ENCODE measurements around the gene BBLN. TPM values are rescaled to one million over a fixed set of nuclear protein-coding genes. Genes with fewer than 3 reads are reported as not detected.

Gene BBLN
- total RNA-seq, 4 donors from 2014 or later, result 202 to 310 (median 243) TPM

DNA sequence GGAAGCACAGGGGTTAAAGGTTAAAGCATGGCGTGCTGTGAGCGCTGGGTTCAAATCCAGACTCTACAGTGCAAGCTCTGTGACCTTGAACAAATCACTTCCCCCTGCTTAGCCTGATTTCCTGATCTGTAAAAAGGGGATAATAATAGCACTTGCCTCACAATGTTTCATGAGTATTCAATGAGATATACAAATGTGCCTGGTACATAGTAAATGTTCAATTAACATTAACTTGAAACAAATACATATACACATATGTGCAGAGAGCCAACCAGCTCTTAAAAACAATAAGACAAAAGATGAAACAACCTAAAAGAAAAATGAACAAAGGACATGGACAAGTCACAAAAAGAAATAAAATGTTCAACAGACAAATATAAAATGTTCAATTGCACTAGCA lies 27.3 kb downstream of the BBLN start:
- H3K27me3 ChIP-seq, result no peaks in the 10 kb centered on the region
- DNase-seq (ENCODE audit: low spot score in 2 of 2), result no peak
- H3K4me3 ChIP-seq, result no peak overlapping the region
- TF ChIP-seq POLR2A (IDR thresholded peaks at IDR 0.05) (no peak), EP300 (IDR thresholded peaks at IDR 0.05) (no peak)
- TF ChIP-seq, protein P1, sequence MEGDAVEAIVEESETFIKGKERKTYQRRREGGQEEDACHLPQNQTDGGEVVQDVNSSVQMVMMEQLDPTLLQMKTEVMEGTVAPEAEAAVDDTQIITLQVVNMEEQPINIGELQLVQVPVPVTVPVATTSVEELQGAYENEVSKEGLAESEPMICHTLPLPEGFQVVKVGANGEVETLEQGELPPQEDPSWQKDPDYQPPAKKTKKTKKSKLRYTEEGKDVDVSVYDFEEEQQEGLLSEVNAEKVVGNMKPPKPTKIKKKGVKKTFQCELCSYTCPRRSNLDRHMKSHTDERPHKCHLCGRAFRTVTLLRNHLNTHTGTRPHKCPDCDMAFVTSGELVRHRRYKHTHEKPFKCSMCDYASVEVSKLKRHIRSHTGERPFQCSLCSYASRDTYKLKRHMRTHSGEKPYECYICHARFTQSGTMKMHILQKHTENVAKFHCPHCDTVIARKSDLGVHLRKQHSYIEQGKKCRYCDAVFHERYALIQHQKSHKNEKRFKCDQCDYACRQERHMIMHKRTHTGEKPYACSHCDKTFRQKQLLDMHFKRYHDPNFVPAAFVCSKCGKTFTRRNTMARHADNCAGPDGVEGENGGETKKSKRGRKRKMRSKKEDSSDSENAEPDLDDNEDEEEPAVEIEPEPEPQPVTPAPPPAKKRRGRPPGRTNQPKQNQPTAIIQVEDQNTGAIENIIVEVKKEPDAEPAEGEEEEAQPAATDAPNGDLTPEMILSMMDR (IDR thresholded peaks at IDR 0.05), result no peak
- H3K9me3 ChIP-seq, result no peaks in the 10 kb centered on the region
- peaks cover 0 to 23% (median 11%) of the 10 kb centered on the region in 4 donors for H3K4me1 ChIP-seq
- WGBS, 2 donors, result 82 to 98% methylated on average over 2 of the region's 2 CpGs
- no peak overlapping the region for H3K27ac ChIP-seq
- peaks cover 0 to 77% (median 15%) of the 10 kb centered on the region in 3 donors for H3K36me3 ChIP-seq

DNA sequence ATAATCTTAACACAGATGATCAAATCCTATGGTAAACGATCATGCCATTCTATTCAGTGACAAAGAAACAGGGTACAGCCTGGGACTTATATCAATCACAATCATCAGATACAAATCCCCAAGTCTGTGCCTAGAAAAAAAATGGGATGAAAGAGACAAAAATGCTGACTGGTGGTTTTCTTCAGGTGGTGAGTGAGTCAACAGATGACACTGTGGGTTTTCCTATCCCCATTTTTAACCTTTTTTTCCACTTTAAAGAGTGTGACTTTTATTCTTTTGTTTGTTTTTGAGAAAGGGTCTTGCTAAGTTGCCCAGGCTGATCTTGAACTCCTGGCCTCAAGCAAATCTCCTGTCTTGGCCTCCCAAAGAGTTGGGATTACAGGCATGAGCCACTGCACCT lies 28.1 kb downstream of the BBLN start:
- no peak for DNase-seq (ENCODE audit: low spot score in 2 of 2)
- Histone ChIP-seq H3K9me3 (no peaks in the 10 kb centered on the region), H3K27ac (no peak overlapping the region), H3K36me3 (peaks cover 0 to 69% (median 9%) of the 10 kb centered on the region in 3 donors), H3K4me1 (peaks cover 0 to 32% (median 13%) of the 10 kb centered on the region in 4 donors), H3K4me3 (no peak overlapping the region), H3K27me3 (no peaks in the 10 kb centered on the region)
- WGBS, 2 donors, result 57 to 81% methylated on average over 1 of the region's 1 CpG
- TF ChIP-seq POLR2A (IDR thresholded peaks at IDR 0.05) (no peak), EP300 (IDR thresholded peaks at IDR 0.05) (no peak)
- TF ChIP-seq, protein P1 (IDR thresholded peaks at IDR 0.05), result no peak

DNA sequence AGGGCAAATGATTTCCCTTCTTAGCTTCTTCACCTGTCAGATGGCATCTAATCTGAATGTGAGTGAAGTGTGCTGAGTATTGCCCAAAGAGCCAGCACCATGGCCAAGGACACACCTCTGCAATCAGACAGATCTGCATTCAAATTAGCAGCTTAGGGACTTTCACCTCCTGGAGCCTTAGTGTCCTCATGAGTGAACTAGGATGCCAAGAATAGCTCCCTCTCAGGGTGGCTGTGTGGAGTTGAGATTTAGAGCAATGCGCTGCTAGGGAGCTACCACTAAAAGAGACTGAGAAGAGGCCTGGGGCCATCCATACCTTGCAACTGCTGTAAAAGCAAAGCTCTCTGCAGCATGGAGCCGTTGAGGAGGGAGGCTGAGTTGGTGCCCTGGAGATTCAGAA lies 29.9 kb downstream of the BBLN start:
- no peak for DNase-seq (ENCODE audit: low spot score in 2 of 2)
- WGBS, 2 donors, result 75 to 77% methylated on average over 2 of the region's 2 CpGs
- Histone ChIP-seq H3K27me3 (no peaks in the 10 kb centered on the region), H3K4me3 (peak overlapping the region in 1 of 4 donors; percentile 86), H3K4me1 (peaks cover 0 to 33% (median 13%) of the 10 kb centered on the region in 4 donors), H3K9me3 (no peaks in the 10 kb centered on the region), H3K36me3 (peaks cover 0 to 51% (median 7%) of the 10 kb centered on the region in 3 donors), H3K27ac (no peak overlapping the region)
- no peak for TF ChIP-seq EP300 (IDR thresholded peaks at IDR 0.05)
- no peak for TF ChIP-seq POLR2A (IDR thresholded peaks at IDR 0.05)
- TF ChIP-seq, protein P1 (IDR thresholded peaks at IDR 0.05), result no peak

DNA sequence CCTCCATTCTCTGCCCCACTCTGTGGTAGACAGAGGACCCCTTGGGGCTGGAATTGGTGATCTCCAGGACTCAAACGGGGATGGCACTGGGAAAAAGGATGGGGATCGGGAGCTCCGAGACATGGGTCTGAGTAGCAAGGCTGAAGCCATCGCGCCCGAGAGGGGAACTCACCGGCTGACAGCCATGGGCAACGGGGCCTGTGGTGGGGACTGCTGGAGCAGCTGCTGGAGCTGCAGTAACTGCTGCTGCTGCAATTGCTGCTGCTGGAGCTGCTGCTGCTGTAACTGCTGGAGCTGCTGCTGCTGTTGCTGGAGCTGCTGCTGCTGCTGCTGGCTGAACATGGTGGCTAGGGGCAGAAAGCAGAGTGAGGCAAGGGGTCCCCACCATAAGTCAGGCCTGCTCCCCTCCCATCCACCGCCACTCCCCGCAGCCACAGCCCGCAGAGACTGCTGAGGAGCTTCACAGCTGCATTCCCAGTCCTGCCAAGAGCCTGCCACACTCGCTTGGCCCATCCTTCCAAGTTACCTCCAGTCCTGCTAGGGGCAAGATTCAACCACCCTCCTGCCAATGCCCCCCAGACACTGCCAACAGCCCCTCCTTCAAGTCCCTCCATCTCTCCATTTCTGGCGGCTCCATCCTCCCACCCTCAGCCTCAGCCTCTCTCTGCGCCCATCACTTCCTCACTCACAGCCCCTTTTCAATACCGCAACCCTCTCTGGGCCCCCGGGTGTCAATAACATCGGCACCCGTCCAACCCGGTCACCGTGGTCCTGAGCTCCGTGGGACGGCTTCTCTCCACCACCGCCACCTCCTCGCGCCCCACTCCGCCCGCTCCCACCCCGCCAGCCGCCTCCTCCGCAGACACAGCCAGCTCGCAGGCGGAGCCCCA lies 30.7 kb downstream of the BBLN start:
- peaks cover 0 to 33% (median 13%) of the 10 kb centered on the region in 4 donors for H3K4me1 ChIP-seq
- peak overlapping the region; percentile 64 to 92 (median 87) for H3K4me3 ChIP-seq
- TF ChIP-seq POLR2A (IDR thresholded peaks at IDR 0.05) (no peak), EP300 (IDR thresholded peaks at IDR 0.05) (no peak)
- TF ChIP-seq, protein P1 (IDR thresholded peaks at IDR 0.05), result no peak
- H3K27me3 ChIP-seq, result no peaks in the 10 kb centered on the region
- 18 to 20% methylated on average over 31 of the region's 32 CpGs for WGBS, 2 donors
- no peaks in the 10 kb centered on the region for H3K9me3 ChIP-seq
- peaks cover 0 to 43% (median 7%) of the 10 kb centered on the region in 3 donors for H3K36me3 ChIP-seq
- peak overlapping the region; percentile 78 to 97 (median 88) for H3K27ac ChIP-seq
- DNase-seq (ENCODE audit: low spot score in 2 of 2), result no peak
